ENCODE data around the gene MYH10.

Gene MYH10

GRCh38 chr17:8654822-8655221, 24.3 kb upstream of the MYH10 start:
- H3K4me1 ChIP-seq (ENCODE audit: insufficient read depth, low read length), result no peaks in the 10 kb centered on the region
- no peak overlapping the region for H3K9ac ChIP-seq (ENCODE audit: low read depth, low read length)
- TF ChIP-seq, protein P1, sequence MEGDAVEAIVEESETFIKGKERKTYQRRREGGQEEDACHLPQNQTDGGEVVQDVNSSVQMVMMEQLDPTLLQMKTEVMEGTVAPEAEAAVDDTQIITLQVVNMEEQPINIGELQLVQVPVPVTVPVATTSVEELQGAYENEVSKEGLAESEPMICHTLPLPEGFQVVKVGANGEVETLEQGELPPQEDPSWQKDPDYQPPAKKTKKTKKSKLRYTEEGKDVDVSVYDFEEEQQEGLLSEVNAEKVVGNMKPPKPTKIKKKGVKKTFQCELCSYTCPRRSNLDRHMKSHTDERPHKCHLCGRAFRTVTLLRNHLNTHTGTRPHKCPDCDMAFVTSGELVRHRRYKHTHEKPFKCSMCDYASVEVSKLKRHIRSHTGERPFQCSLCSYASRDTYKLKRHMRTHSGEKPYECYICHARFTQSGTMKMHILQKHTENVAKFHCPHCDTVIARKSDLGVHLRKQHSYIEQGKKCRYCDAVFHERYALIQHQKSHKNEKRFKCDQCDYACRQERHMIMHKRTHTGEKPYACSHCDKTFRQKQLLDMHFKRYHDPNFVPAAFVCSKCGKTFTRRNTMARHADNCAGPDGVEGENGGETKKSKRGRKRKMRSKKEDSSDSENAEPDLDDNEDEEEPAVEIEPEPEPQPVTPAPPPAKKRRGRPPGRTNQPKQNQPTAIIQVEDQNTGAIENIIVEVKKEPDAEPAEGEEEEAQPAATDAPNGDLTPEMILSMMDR (IDR thresholded peaks at IDR 0.05; ENCODE audit: borderline replicate concordance, extremely low read depth, low read length, poor library complexity, severe bottlenecking), result no peak
- TF ChIP-seq EZH2 (IDR thresholded peaks at IDR 0.05; ENCODE audit: borderline replicate concordance, low read depth, low read length, severe bottlenecking), result no peak
- H3K4me3 ChIP-seq (ENCODE audit: low read depth in 1 of 2, low read length in 2 of 2), result no peak overlapping the region
- no peaks in the 10 kb centered on the region for H3K36me3 ChIP-seq (ENCODE audit: insufficient read depth, low read length)
- ATAC-seq (ENCODE audit: insufficient read depth, low read depth) (no peak), DNase-seq (no peak)
- H4K20me1 ChIP-seq (ENCODE audit: insufficient read depth, low read length), result no peaks in the 10 kb centered on the region
- H3K79me2 ChIP-seq (ENCODE audit: insufficient read depth, low read length), result no peaks in the 10 kb centered on the region
- H3K27me3 ChIP-seq (ENCODE audit: insufficient read depth, low read length, poor library complexity), result peaks cover 10% of the 10 kb centered on the region
- no peaks in the 10 kb centered on the region for H3K9me3 ChIP-seq (ENCODE audit: insufficient read depth, low read length, severe bottlenecking)
- H3K4me2 ChIP-seq (ENCODE audit: insufficient read depth, low read length), result no peak overlapping the region
- no peak overlapping the region for H2AFZ ChIP-seq (ENCODE audit: low read depth, low read length)
- H3K27ac ChIP-seq (ENCODE audit: low read length), result no peak overlapping the region

DNA sequence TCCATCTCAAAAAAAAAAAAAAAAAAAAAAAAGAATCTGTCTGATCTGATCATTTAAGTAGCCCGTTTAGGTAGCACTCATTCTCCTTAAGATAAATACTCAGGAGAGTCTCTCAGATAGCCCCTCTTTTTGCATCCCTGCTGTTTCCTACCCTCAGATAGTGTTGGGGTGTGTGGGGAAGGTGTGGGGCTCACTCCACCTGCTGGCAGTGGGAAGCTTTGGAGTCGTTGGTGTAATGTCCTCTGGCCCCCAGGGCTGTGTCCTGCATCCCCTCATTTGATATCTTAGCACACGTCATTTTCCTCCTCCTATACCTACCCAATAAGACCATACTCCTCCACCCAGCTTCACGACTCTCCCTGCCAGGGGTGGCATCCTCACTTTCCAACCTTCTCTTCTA, 20.5 kb upstream of the MYH10 start:
- Histone ChIP-seq H3K36me3 (ENCODE audit: insufficient read depth, low read length) (no peaks in the 10 kb centered on the region), H3K27me3 (ENCODE audit: insufficient read depth, low read length, poor library complexity) (peaks cover 10% of the 10 kb centered on the region), H2AFZ (ENCODE audit: low read depth, low read length) (no peak overlapping the region), H3K79me2 (ENCODE audit: insufficient read depth, low read length) (no peaks in the 10 kb centered on the region), H3K4me1 (ENCODE audit: insufficient read depth, low read length) (no peaks in the 10 kb centered on the region), H4K20me1 (ENCODE audit: insufficient read depth, low read length) (no peaks in the 10 kb centered on the region), H3K27ac (ENCODE audit: low read length) (no peak overlapping the region), H3K4me3 (ENCODE audit: low read depth in 1 of 2, low read length in 2 of 2) (no peak overlapping the region), H3K9me3 (ENCODE audit: insufficient read depth, low read length, severe bottlenecking) (no peaks in the 10 kb centered on the region), H3K9ac (ENCODE audit: low read depth, low read length) (no peak overlapping the region), H3K4me2 (ENCODE audit: insufficient read depth, low read length) (no peak overlapping the region)
- DNase-seq, result no peak
- no peak for ATAC-seq (ENCODE audit: insufficient read depth, low read depth)
- TF ChIP-seq, protein P1 (IDR thresholded peaks at IDR 0.05; ENCODE audit: borderline replicate concordance, extremely low read depth, low read length, poor library complexity, severe bottlenecking), result peak; percentile 23
- no peak for TF ChIP-seq EZH2 (IDR thresholded peaks at IDR 0.05; ENCODE audit: borderline replicate concordance, low read depth, low read length, severe bottlenecking)

GRCh38 chr17:8650119-8650499, 19.6 kb upstream of the MYH10 start:
- H3K9me3 ChIP-seq (ENCODE audit: insufficient read depth, low read length, severe bottlenecking), result no peaks in the 10 kb centered on the region
- no peaks in the 10 kb centered on the region for H3K79me2 ChIP-seq (ENCODE audit: insufficient read depth, low read length)
- no peak overlapping the region for H3K4me3 ChIP-seq (ENCODE audit: low read depth in 1 of 2, low read length in 2 of 2)
- no peaks in the 10 kb centered on the region for H4K20me1 ChIP-seq (ENCODE audit: insufficient read depth, low read length)
- no peak overlapping the region for H3K4me2 ChIP-seq (ENCODE audit: insufficient read depth, low read length)
- no peak overlapping the region for H2AFZ ChIP-seq (ENCODE audit: low read depth, low read length)
- no peak overlapping the region for H3K27ac ChIP-seq (ENCODE audit: low read length)
- H3K9ac ChIP-seq (ENCODE audit: low read depth, low read length), result no peak overlapping the region
- no peaks in the 10 kb centered on the region for H3K4me1 ChIP-seq (ENCODE audit: insufficient read depth, low read length)
- no peaks in the 10 kb centered on the region for H3K36me3 ChIP-seq (ENCODE audit: insufficient read depth, low read length)
- H3K27me3 ChIP-seq (ENCODE audit: insufficient read depth, low read length, poor library complexity), result peaks cover 10% of the 10 kb centered on the region
- TF ChIP-seq, protein P1 (IDR thresholded peaks at IDR 0.05; ENCODE audit: borderline replicate concordance, extremely low read depth, low read length, poor library complexity, severe bottlenecking), result no peak
- TF ChIP-seq EZH2 (IDR thresholded peaks at IDR 0.05; ENCODE audit: borderline replicate concordance, low read depth, low read length, severe bottlenecking), result no peak
- ATAC-seq (ENCODE audit: insufficient read depth, low read depth) (no peak), DNase-seq (no peak)

Measured in DND-41 (cell line).